DLD1 (cell line): ENCODE results near the gene PTPRN2.
"Not testable (repeated sequence)": the region's sequence is repeated elsewhere in the genome, so short reads cannot be mapped to it uniquely, and the experiment has no call there.

Source experiments
- in situ Hi-C: cut with HindIII; loops from 2 replicates; pipeline ENCODE4 v1.10.0; 2017; ENCODE audit warnings: low sequenced_read_pairs

PTPRN2 gene

DNA sequence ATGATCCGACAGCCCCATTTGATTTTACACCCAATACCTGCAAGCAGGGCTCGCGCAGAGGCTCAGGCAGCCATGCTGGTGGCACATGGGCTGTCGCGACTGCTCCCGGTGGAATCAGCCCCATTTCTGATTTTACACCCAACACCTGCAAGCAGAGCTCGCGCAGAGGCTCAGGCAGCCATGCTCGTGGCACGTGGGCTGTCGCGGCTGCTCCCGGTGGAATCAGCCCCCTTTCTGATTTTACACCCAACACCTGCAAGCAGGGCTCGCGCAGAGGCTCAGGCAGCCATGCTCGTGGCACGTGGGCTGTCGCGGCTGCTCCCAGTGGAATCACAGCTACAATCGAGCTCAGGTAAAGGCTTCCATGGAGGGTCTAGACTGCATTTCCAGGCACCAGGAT is 244.1 kb downstream of the PTPRN2 start:
- in situ Hi-C loops: no loop called here

GRCh38 chr7:158341097-158341496 is 246.5 kb downstream of the PTPRN2 start:
- in situ Hi-C loops: not testable (repeated sequence)

DNA sequence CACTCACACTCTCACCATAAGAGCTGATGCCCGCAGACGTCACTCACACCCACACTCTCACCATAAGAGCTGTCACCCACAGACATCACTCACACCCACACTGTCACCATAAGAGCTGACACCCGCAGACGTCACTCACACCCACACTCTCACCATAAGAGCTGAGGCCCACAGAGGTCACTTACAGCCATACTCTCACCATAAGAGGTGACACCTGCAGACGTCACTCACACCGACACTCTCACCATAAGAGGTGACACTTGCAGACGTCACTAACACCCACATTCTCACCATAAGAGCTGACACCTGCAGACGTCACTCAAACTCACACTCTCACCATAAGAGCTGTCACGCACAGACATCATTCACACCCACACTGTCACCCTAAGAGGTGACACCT is 250.7 kb downstream of the PTPRN2 start:
- in situ Hi-C loops: not testable (repeated sequence)

GRCh38 chr7:158332516-158332915 is 255.1 kb downstream of the PTPRN2 start:
- in situ Hi-C loops: not testable (repeated sequence)

DNA sequence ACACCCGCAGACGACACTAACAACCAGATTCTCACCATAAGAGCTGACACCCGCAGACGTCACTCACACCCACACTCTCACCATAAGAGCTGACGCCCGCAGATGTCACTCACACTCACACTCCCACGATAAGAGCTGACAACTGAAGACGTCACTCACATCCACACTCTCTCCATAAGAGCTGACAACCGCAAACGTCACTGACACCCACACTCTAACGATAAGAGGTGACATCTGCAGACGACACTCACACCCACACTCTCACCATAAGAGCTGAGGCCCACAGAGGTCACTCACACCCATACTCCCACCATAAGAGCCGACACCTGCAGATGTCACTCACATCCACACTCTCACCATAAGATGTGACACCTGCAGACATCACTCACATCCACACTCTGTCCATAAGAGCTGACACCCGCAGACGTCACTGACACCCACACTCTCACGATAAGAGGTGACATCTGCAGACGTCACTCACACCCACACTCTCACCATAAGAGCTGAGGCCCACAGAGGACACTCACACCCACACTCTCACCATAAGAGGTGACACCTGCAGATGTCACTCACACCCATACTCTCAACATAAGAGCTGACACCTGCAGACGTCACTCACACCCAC is 255.7 kb downstream of the PTPRN2 start:
- in situ Hi-C loops: not testable (repeated sequence)

GRCh38 chr7:158329686-158330085 is 257.9 kb downstream of the PTPRN2 start:
- in situ Hi-C loops: no loop called here

DNA sequence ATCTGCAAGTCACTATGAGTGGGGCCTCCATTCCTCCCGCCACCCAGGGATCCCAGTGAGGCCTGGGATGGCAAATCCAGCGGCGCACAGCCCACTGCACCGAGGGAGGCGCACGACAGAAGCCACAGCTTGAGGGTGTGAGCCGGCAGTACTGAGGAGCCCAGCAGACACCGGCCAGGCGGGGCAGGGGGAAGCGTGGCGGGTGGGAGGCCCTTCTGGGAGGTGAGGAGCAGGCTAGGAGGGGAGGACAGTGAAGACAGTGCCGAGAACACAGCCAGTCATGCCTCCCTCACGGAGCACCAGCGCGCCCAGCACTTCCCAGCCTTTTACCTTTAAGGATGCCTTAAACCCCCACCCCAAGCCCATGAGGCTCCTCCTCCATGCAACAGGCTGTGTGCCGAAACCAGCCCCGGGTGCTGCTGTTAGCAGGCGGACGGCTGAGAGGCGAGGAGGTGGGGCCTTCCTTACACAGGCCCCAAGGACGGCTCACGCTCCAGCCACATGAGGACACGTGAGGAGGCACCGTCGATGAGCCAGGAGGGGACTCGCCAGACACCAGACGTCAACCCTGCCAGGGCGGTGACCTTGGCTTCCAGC is 258.5 kb downstream of the PTPRN2 start:
- in situ Hi-C loops: no loop called here

- in situ Hi-C loops: no loop called here
These were observed 259.1 kb downstream of the PTPRN2 start for GRCh38 chr7:158328376-158329013.

GRCh38 chr7:158327571-158328180 is 259.9 kb downstream of the PTPRN2 start:
- in situ Hi-C loops: no loop called here

- in situ Hi-C loops: no loop called here
These were observed 260.6 kb downstream of the PTPRN2 start for GRCh38 chr7:158327012-158327411.

DNA sequence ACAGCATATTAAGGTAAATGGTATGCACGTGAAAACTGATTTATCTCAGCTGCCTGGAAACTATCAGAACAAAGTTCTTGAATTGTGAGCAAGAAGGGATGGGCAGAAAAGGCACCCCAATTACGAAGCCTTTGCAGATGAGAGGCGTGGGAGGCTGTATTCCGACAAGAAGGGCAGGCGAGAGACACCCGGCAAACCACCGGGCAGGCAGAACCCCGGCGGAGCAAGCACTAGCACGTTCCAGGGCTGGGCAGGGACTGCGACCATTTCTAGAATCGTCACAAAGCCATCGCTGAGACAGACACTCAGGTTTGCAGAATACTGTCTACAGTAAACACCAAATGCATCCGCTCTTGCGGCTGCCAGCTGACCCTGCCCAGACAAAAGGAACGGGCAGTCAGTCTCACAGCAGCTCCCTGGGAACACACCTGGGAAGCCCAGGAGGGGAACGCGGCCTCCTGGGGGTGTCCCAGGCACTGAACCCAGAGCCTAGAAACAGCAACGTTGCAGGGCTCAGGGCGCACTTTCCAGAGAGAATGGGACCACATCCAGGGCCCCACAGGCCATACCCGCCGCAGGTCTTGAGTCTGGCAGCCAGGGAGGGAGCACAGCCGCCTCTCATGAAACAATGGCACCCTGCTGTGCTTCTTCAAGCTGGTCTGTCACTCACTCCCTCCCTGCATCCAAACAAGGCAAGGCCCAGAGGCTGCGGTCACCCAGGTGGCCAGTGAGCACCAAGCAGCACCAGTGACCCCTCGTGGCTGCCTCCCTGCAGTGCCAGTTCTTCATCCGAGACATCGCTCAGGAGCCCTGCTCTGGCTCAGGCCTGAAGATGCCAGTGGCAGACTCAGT is 261.9 kb downstream of the PTPRN2 start:
- in situ Hi-C loops: no loop called here

DNA sequence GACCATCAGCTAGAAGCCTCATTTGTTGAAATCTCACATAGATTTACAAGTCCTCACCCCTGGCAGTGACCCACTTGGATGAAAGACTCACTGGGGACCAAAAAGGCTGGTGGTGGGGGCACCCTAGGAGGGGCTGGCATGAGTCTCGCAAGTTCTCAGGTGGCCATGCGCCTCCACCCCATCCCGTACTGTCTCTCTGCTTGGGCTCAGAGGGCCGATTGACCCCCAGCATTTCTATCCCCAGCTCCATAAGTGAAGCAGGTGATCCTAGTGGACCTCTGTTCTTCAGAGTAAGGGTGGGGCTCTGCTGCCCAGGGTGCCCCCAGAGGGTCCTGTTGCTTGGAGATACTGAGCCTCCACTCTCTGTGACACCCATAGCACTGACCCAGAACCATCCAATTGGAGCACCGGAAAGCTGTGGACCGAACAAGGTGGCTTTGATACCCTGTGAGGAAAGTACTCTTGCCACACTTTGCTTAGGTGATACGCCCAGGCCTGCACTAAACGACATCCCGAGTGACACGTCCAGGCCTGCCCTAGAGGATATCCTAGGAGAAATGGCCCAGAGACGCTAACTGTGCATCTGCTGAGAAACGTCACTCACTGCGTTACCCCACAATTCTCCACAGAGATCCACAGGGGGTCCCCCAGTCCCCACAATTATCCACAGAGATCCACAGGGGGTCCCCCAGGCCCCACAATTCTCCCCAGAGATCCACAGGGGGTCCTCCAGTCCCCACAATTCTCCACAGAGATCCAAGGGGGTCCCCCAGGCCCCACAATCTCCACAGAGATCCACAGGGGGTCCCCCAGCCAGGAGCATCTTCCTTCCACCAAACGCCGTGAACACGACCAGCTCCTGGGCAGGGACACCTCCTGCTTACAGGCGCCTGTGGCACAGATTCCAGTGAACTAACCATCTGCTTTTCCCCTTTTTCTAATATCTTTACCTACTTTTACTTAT is 262.9 kb downstream of the PTPRN2 start:
- in situ Hi-C loops: no loop called here

- in situ Hi-C loops: no loop called here
These were observed 263.8 kb downstream of the PTPRN2 start for GRCh38 chr7:158323741-158324396.

DNA sequence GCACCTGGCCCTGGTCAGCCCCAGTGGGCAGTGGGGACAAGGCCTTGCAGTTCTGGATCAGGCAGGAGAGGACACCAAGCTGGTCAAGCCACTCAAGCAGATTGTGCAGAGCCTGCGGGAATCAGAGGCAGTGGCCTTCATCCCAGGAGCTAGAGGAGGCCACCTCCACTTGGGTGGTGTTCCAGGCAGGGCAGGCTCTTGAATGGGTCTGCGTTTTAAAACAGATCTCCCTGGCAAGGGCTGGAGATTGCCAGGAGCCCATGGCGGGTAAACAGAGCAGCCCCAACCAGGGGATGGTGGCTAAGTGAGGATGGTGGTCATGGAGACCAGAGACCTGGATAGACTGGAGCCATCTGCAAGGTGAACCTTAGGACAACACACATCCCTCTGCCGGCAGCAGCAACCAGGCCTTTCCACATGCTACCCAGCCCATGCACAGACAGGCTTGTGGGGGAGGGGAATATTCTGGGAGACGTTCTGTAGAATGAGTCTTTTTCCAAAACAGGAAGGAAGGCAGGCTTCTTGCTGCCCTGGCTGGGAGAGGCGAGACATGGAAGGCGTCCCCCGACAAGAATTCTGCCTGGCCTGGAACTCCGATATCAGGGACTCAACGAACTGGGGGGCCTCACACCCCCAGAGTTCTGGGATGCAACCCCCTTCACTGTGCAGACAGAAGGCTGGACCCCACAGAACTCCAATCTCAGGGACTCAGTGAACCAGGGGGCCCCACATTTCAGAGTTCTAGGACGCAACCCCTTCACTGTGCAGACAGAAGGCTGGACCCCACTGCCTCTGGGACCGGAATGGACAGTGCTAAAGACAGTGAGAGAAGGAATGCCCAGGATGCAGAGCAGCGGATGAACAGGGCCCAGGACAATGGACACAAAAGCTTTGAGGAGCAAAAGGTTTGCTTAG is 264.8 kb downstream of the PTPRN2 start:
- in situ Hi-C loops: no loop called here

GRCh38 chr7:158321936-158322615 is 265.5 kb downstream of the PTPRN2 start:
- in situ Hi-C loops: no loop called here

- in situ Hi-C loops: no loop called here
These were observed 266.4 kb downstream of the PTPRN2 start for GRCh38 chr7:158321056-158321700.

GRCh38 chr7:158320328-158320727 is 267.3 kb downstream of the PTPRN2 start:
- in situ Hi-C loops: no loop called here
